K562 (cell line): Measurements from ENCODE around the gene PRR35. TPM values are rescaled to one million over a fixed set of nuclear protein-coding genes. Genes with fewer than 3 reads are reported as not detected.

Experiments
- ATF7 ChIP-seq: fragments of 450-650 bp; IDR thresholded peaks from 2 replicates; pipeline ENCODE4 v1.7.1; 2014; ENCODE audit warnings: mild to moderate bottlenecking, moderate library complexity
- BACH1 ChIP-seq: fragments of 200-800 bp; sonication (Bioruptor generic); IDR thresholded peaks from 2 replicates; pipeline ENCODE4 v1.6.1; 2016; ENCODE audit warnings: missing genetic modification characterization, missing compliant biosample characterization
- DPF2 ChIP-seq: fragments of 450-650 bp; IDR thresholded peaks from 2 replicates; pipeline ENCODE4 v1.6.1; 2016
- EP300 ChIP-seq: IDR thresholded peaks from 2 replicates; pipeline ENCODE4 v1.6.1; 2012; ENCODE audit warnings: low read length, improper control_type of control experiment
- FIP1L1 ChIP-seq: fragments of 200-400 bp; formaldehyde crosslinking; IDR thresholded peaks from 2 replicates; pipeline ENCODE4 v1.6.1; 2018; ENCODE audit warnings: mild to moderate bottlenecking, low read depth, low read length; ENCODE audit not compliant: poor library complexity, severe bottlenecking
- GTF2A2 ChIP-seq: IDR thresholded peaks from 2 replicates; pipeline ENCODE4 v1.6.1; 2016; ENCODE audit warnings: mild to moderate bottlenecking, missing genetic modification characterization, missing compliant biosample characterization
- HMG20A ChIP-seq: fragments of 450-650 bp; formaldehyde crosslinking; conservative IDR thresholded peaks from 2 replicates; pipeline ENCODE4 v1.4.0; 2020; ENCODE audit warnings: mild to moderate bottlenecking, mixed read lengths
- IRF2 ChIP-seq: sonication (generic); formaldehyde crosslinking; IDR thresholded peaks from 2 replicates; pipeline ENCODE4 v1.8.1; 2022; ENCODE audit warnings: mild to moderate bottlenecking, missing genetic modification reagents
- PBX2 ChIP-seq, 2 experiments: IDR thresholded peaks in 1 of 2; conservative IDR thresholded peaks in 1 of 2; 2 replicates each; pipeline ENCODE4 v1.6.1; 2016; ENCODE audit warnings: low read depth in 2 of 2, mild to moderate bottlenecking in 1 of 2, missing compliant biosample characterization in 1 of 2, missing genetic modification characterization in 1 of 2, moderate library complexity in 1 of 2
- RBBP5 ChIP-seq: fragments of 200-600 bp; sonication (generic); IDR thresholded peaks from 2 replicates; pipeline ENCODE4 v1.6.1; 2012; ENCODE audit warnings: borderline replicate concordance, mild to moderate bottlenecking, low read length, control low read depth, inconsistent platforms; ENCODE audit not compliant: insufficient read depth, poor library complexity, severe bottlenecking
- RBM17 ChIP-seq: fragments of 200-400 bp; formaldehyde crosslinking; IDR thresholded peaks from 2 replicates; pipeline ENCODE4 v1.6.1; 2017; ENCODE audit warnings: low read depth, mild to moderate bottlenecking, low read length, borderline replicate concordance
- RCOR1 ChIP-seq, 2 experiments: IDR thresholded peaks; 2 replicates each; pipeline ENCODE4 v1.6.1; 2012; ENCODE audit warnings: low read depth in 2 of 2, low read length in 2 of 2, borderline replicate concordance in 1 of 2, improper control_type of control experiment in 1 of 2
- SMAD4 ChIP-seq: fragments of 250-450 bp; sonication (Bioruptor Pico); conservative IDR thresholded peaks from 2 replicates; pipeline ENCODE4 v1.8.0; 2021; ENCODE audit warnings: inconsistent platforms, mild to moderate bottlenecking, moderate library complexity
- SOX6 ChIP-seq: fragments of 450-650 bp; IDR thresholded peaks from 2 replicates; pipeline ENCODE4 v1.6.1; 2014; ENCODE audit warnings: mild to moderate bottlenecking
- TFE3 ChIP-seq: fragments of 450-650 bp; formaldehyde crosslinking; IDR thresholded peaks from 2 replicates; pipeline ENCODE4 v1.4.0; 2020; ENCODE audit warnings: mild to moderate bottlenecking, mixed read lengths
- XRCC5 ChIP-seq: fragments of 200-400 bp; formaldehyde crosslinking; IDR thresholded peaks from 2 replicates; pipeline ENCODE4 v1.6.1; 2017; ENCODE audit warnings: low read depth, mild to moderate bottlenecking, low read length
- ZNF449 ChIP-seq: fragments of 250-450 bp; sonication (Bioruptor Pico); IDR thresholded peaks from 2 replicates; pipeline ENCODE4 v1.8.0; 2022; ENCODE audit warnings: moderate library complexity, mild to moderate bottlenecking, inconsistent platforms
- ZNF76 ChIP-seq: fragments of 250-450 bp; sonication (Bioruptor Pico); IDR thresholded peaks from 2 replicates; pipeline ENCODE4 v1.4.0; 2020; ENCODE audit warnings: mild to moderate bottlenecking, moderate library complexity, borderline replicate concordance
- polyA plus RNA-seq, 8 experiments: library from polyadenylated mRNA; depleted of rRNA in 4 of 8; stranded (reverse) in 5 of 8; unstranded in 3 of 8; fragments of >200 nt; fragmentation: Nextera tagmentation in 2 of 8; fragmentation: Illumina TruSeq in 1 of 8; extraction: Ambion mirVana in 2 of 8; extraction: Trizol in 1 of 8; gene quantifications; 2 replicates each; pipeline versions ENCODE4 v1.2.1 to v1.2.3, GENCODE V29; 2011 to 2014; ENCODE audit warnings: inconsistent platforms in 1 of 8, missing spikeins in 1 of 8
- total RNA-seq, 7 experiments: library from RNA; depleted of rRNA in 6 of 7; stranded (reverse); fragments of >200 nt in 6 of 7; fragmentation: Illumina TruSeq in 2 of 7; extraction: Trizol in 2 of 7; gene quantifications; 2 replicates each; pipeline versions ENCODE4 v1.2.1 to v1.2.3, GENCODE V29; 2011 to 2021; ENCODE audit warnings: low replicate concordance in 1 of 7
- TF ChIP-seq, protein P1 (sequence below): sonication (generic); formaldehyde crosslinking; IDR thresholded peaks from 2 replicates; pipeline ENCODE4 v1.8.0; 2023; ENCODE audit warnings: mild to moderate bottlenecking, missing genetic modification reagents

The PRR35 gene
- total and polyA plus RNA-seq, 9 of the 15 experiments (the other 6 are each of a cell fraction or from before 2014, with no cell fraction given): 0.17 to 0.45 (median 0.21) TPM; not detected in 5

- TF ChIP-seq HMG20A (CRISPR knock-in tag) (no peak), EP300 (peak; percentile 30; the same call in 1 of the 2 replicates), BACH1 (tag) (no peak), IRF2 (CRISPR knock-in tag) (no peak), FIP1L1 (no peak), ZNF76 (CRISPR knock-in tag) (no peak; the same call in 1 of the 2 replicates), SOX6 (peak; percentile 73; the same call in 1 of the 2 replicates), ZNF449 (CRISPR knock-in tag) (no peak), RCOR1 (IDR thresholded peaks at IDR 0.05; ENCODE audit: borderline replicate concordance in 1 of 2, low read depth in 2 of 2, low read length in 2 of 2) (peak in 1 of 2 experiments; percentile 42; a peak in 2 of 4 replicates), RBM17 (no peak), SMAD4 (peak; percentile 98), ATF7 (peak; percentile 97), PBX2 (CRISPR knock-in tag; IDR thresholded peaks at IDR 0.05; ENCODE audit: low read depth) (no peak), PBX2 (tag; conservative IDR thresholded peaks at IDR 0.05; ENCODE audit: low read depth) (peak; percentile 35; the same call in 1 of the 2 replicates), RBBP5 (peak; percentile 62), XRCC5 (peak; percentile 70; the same call in 1 of the 2 replicates), DPF2 (peak; percentile 89), TFE3 (no peak), GTF2A2 (no peak)
- TF ChIP-seq, protein P1, sequence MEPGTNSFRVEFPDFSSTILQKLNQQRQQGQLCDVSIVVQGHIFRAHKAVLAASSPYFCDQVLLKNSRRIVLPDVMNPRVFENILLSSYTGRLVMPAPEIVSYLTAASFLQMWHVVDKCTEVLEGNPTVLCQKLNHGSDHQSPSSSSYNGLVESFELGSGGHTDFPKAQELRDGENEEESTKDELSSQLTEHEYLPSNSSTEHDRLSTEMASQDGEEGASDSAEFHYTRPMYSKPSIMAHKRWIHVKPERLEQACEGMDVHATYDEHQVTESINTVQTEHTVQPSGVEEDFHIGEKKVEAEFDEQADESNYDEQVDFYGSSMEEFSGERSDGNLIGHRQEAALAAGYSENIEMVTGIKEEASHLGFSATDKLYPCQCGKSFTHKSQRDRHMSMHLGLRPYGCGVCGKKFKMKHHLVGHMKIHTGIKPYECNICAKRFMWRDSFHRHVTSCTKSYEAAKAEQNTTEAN (CRISPR knock-in tag): no peak
Observed at GRCh38 chr16:566475-567372, 6.5 kb downstream of the PRR35 start, which contains the start of gene NHLRC4 (continued).
